ENCODE data around the gene GRIP1.

GRIP1 gene

GRCh38 chr12:66693901-66694513, 15.1 kb upstream of the GRIP1 start:
- DNase-seq (ENCODE audit: low read depth in 2 of 2), result no peak

- no peak for DNase-seq (ENCODE audit: low read depth in 2 of 2)
Observed at GRCh38 chr12:66692986-66693385, 14.1 kb upstream of the GRIP1 start.

GRCh38 chr12:66692170-66692569, 13.3 kb upstream of the GRIP1 start:
- DNase-seq (ENCODE audit: low read depth in 2 of 2), result no peak

- no peak for DNase-seq (ENCODE audit: low read depth in 2 of 2)
Observed at GRCh38 chr12:66688846-66689439, 10.1 kb upstream of the GRIP1 start.

GRCh38 chr12:66684222-66684621, 5.3 kb upstream of the GRIP1 start:
- DNase-seq (ENCODE audit: low read depth in 2 of 2), result no peak

GRCh38 chr12:66683822-66684221, 4.9 kb upstream of the GRIP1 start:
- no peak for DNase-seq (ENCODE audit: low read depth in 2 of 2)

GRCh38 chr12:66683073-66683472, 4.2 kb upstream of the GRIP1 start:
- no peak for DNase-seq (ENCODE audit: low read depth in 2 of 2)

- no peak for DNase-seq (ENCODE audit: low read depth in 2 of 2)
Observed at GRCh38 chr12:66679461-66680084, 697 bp upstream of the GRIP1 start.

GRCh38 chr12:66676241-66676640, 2.6 kb downstream of the GRIP1 start:
- DNase-seq (ENCODE audit: low read depth in 2 of 2), result no peak

GRCh38 chr12:66674495-66675122, 4.3 kb downstream of the GRIP1 start:
- DNase-seq (ENCODE audit: low read depth in 2 of 2), result no peak

- DNase-seq (ENCODE audit: low read depth in 2 of 2), result no peak
Observed at GRCh38 chr12:66669541-66669940, 9.3 kb downstream of the GRIP1 start.

- DNase-seq (ENCODE audit: low read depth in 2 of 2), result no peak
Observed at GRCh38 chr12:66668311-66668710, 10.6 kb downstream of the GRIP1 start.

GRCh38 chr12:66667906-66668305, 11.0 kb downstream of the GRIP1 start:
- DNase-seq (ENCODE audit: low read depth in 2 of 2), result no peak

GRCh38 chr12:66666481-66666880, 12.4 kb downstream of the GRIP1 start:
- no peak for DNase-seq (ENCODE audit: low read depth in 2 of 2)

- DNase-seq (ENCODE audit: low read depth in 2 of 2), result no peak
Observed at GRCh38 chr12:66665435-66665985, 13.4 kb downstream of the GRIP1 start.

- no peak for DNase-seq (ENCODE audit: low read depth in 2 of 2)
Observed at GRCh38 chr12:66664076-66664475, 14.8 kb downstream of the GRIP1 start.

- no peak for DNase-seq (ENCODE audit: low read depth in 2 of 2)
Observed at GRCh38 chr12:66663611-66664010, 15.3 kb downstream of the GRIP1 start.

GRCh38 chr12:66662729-66663128, 16.1 kb downstream of the GRIP1 start:
- no peak for DNase-seq (ENCODE audit: low read depth in 2 of 2)

- DNase-seq (ENCODE audit: low read depth in 2 of 2), result no peak
Observed at GRCh38 chr12:66662179-66662578, 16.7 kb downstream of the GRIP1 start.

- DNase-seq (ENCODE audit: low read depth in 2 of 2), result no peak
Observed at GRCh38 chr12:66661357-66661756, 17.5 kb downstream of the GRIP1 start.

- no peak for DNase-seq (ENCODE audit: low read depth in 2 of 2)
Observed at GRCh38 chr12:66653796-66654195, 25.1 kb downstream of the GRIP1 start.

- DNase-seq (ENCODE audit: low read depth in 2 of 2), result no peak
Observed at GRCh38 chr12:66648033-66648735, 30.7 kb downstream of the GRIP1 start.

Measured in stimulated activated CD8-positive, alpha-beta memory T cell treated with anti-CD3 and anti-CD28 coated beads, Interleukin-7, amount 100 ng/mL, for 1 hour (primary cell).